ENCODE data around the gene DIP2A. TPM values are rescaled to one million over a fixed set of nuclear protein-coding genes. Genes with fewer than 3 reads are reported as not detected.

The DIP2A gene
- total and polyA plus RNA-seq, 2 of the 8 experiments (the other 6 are each of a cell fraction or from before 2014, with no cell fraction given): 16.0 to 27.1 TPM

- no peak overlapping the region for H3K4me3 ChIP-seq (ENCODE audit: extremely low read depth in 1 of 4, insufficient read depth in 2 of 4, low read depth in 3 of 4, low read length in 4 of 4)
- ChIA-PET CTCF (ENCODE audit: partially characterized antibody) (interaction anchor here (1.5 kb wide), 1 partner anchor 10 kb away, joined by 3 read pairs; no protein-coding TSS in a partner anchor), POLR2A (ENCODE audit: partially characterized antibody) (interaction anchor here (1.9 kb wide), 1 partner anchor 10 kb away, joined by 7 read pairs; no protein-coding TSS in a partner anchor)
- H3K9ac ChIP-seq (replicated peaks in 1 of 4; ENCODE audit: extremely low read depth in 1 of 4, low read depth in 3 of 4, low read length in 3 of 4): no peak overlapping the region
- FAIRE-seq: no peak
- no peak overlapping the region for H3K18ac ChIP-seq (ENCODE audit: extremely low read depth, low read length)
- 87% methylated on average over 23 of the region's 23 CpGs; no CpG with 5 or more reads in 1 of the 2 experiments for WGBS, 2 experiments (ENCODE audit: extremely low coverage in 1 of 2, insufficient coverage in 1 of 2, insufficient read length in 1 of 2, insufficient replicate concordance in 2 of 2, low coverage in 1 of 2, low lambda C conversion rate in 2 of 2, missing lambda C conversion rate in 1 of 2)
- peaks cover 0 to under 1% of the 10 kb centered on the region in 2 experiments for H4K20me1 ChIP-seq (replicated peaks in 1 of 2; ENCODE audit: control insufficient read depth in 1 of 2, insufficient read depth in 2 of 2, low read length in 2 of 2)
- no peak overlapping the region for H3K4ac ChIP-seq (replicated peaks; ENCODE audit: insufficient read length, low read depth, low read length)
- H4K91ac ChIP-seq (replicated peaks; ENCODE audit: insufficient read length, low read length): no peak overlapping the region
- H3K79me2 ChIP-seq (ENCODE audit: control insufficient read depth in 1 of 2, insufficient read depth in 2 of 2, low read length in 2 of 2): no peaks in the 10 kb centered on the region
- TF ChIP-seq BCL11A (IDR thresholded peaks at IDR 0.05; ENCODE audit: low read depth in 2 of 2, low read length in 2 of 2): no peak
- TF ChIP-seq SIX5 (IDR thresholded peaks at IDR 0.05; ENCODE audit: low read depth, low read length): no peak
- TF ChIP-seq RFX5 (IDR thresholded peaks at IDR 0.05; ENCODE audit: borderline replicate concordance, low read depth, low read length): no peak
- no peak overlapping the region for H2BK20ac ChIP-seq (ENCODE audit: low read length)
- peaks cover 16 to 60% (median 31%) of the 10 kb centered on the region in 4 experiments for H3K36me3 ChIP-seq (ENCODE audit: control insufficient read depth in 2 of 4, insufficient read depth in 4 of 4, low read length in 3 of 4)
- no peaks in the 10 kb centered on the region for H3K9me3 ChIP-seq (ENCODE audit: insufficient read depth in 2 of 2, low read depth in 1 of 2, low read length in 1 of 2)
- peaks cover 0 to 4% (median 0%) of the 10 kb centered on the region in 4 experiments; a peak in 2 of 7 replicates for H3K4me1 ChIP-seq (replicated peaks in 1 of 4; ENCODE audit: control insufficient read depth in 3 of 4, insufficient read depth in 4 of 4, low read length in 3 of 4)
- H3K23ac ChIP-seq (ENCODE audit: insufficient read length): no peak overlapping the region
- H2BK120ac ChIP-seq (replicated peaks; ENCODE audit: low read depth, low read length): no peak overlapping the region
- H4K8ac ChIP-seq (ENCODE audit: extremely low read depth, insufficient read depth, low read length): no peak overlapping the region
- no peak overlapping the region for H2BK12ac ChIP-seq (ENCODE audit: low read depth, low read length)
- no peak overlapping the region for H3K27ac ChIP-seq (ENCODE audit: low read depth, low read length)
- no peaks in the 10 kb centered on the region for H3K23me2 ChIP-seq (ENCODE audit: low read depth, low read length)
- no peak for DNase-seq (ENCODE audit: low read depth in 1 of 2, low spot score in 2 of 2)
- H3K79me1 ChIP-seq (ENCODE audit: low read depth, low read length): no peaks in the 10 kb centered on the region
- H3K14ac ChIP-seq (ENCODE audit: insufficient read length): no peak overlapping the region
- H2BK5ac ChIP-seq (ENCODE audit: low read depth, low read length): no peak overlapping the region
- no peak overlapping the region for H2AFZ ChIP-seq (ENCODE audit: low read length)
- no peak overlapping the region for H2BK15ac ChIP-seq (ENCODE audit: low read length)
- H4K5ac ChIP-seq (ENCODE audit: insufficient read length, low read depth, low read length): no peak overlapping the region
- H3K56ac ChIP-seq (replicated peaks; ENCODE audit: insufficient read length, low read depth, low read length): no peak overlapping the region
- H3K4me2 ChIP-seq (ENCODE audit: insufficient read depth in 1 of 2, low read depth in 2 of 2, low read length in 2 of 2): no peak overlapping the region
- no peak overlapping the region for H2AK5ac ChIP-seq (ENCODE audit: low read depth, low read length)
- no peaks in the 10 kb centered on the region for H3K27me3 ChIP-seq (replicated peaks in 1 of 4; ENCODE audit: control insufficient read depth in 3 of 4, extremely low read depth in 1 of 4, insufficient read depth in 3 of 4, low read length in 3 of 4)
Observed at GRCh38 chr21:46441961-46442498, 16.7 kb upstream of the DIP2A start.
